IPS-15b (cell line): ENCODE measurements around the gene DCUN1D3.

ENCODE experiments used
- H3K27me3 ChIP-seq: one replicate; pipeline ENCODE4 v1.6.1; 2013; ENCODE audit warnings: low read length; ENCODE audit not compliant: control insufficient read depth, insufficient read depth
- H3K36me3 ChIP-seq: one replicate; pipeline ENCODE4 v1.6.1; 2013; ENCODE audit warnings: low read length; ENCODE audit not compliant: control insufficient read depth, insufficient read depth
- H3K4me1 ChIP-seq: one replicate; pipeline ENCODE4 v1.6.1; 2013; ENCODE audit warnings: mild to moderate bottlenecking, low read length; ENCODE audit not compliant: control insufficient read depth, insufficient read depth
- H3K4me3 ChIP-seq: one replicate; pipeline ENCODE4 v1.5.1; 2013; ENCODE audit warnings: low read depth, low read length
- H3K9ac ChIP-seq: one replicate; pipeline ENCODE4 v1.6.1; 2013; ENCODE audit warnings: low read depth, mild to moderate bottlenecking, low read length
- H3K9me3 ChIP-seq: one replicate; pipeline ENCODE4 v1.6.1; 2013; ENCODE audit warnings: mild to moderate bottlenecking, low read length; ENCODE audit not compliant: control insufficient read depth, insufficient read depth

DCUN1D3 gene

GRCh38 chr16:20916289-20916688 lies 16.1 kb upstream of the DCUN1D3 start:
- no peaks in the 10 kb centered on the region for H3K9me3 ChIP-seq
- no peaks in the 10 kb centered on the region for H3K4me1 ChIP-seq
- no peak overlapping the region for H3K4me3 ChIP-seq
- no peaks in the 10 kb centered on the region for H3K27me3 ChIP-seq
- no peak overlapping the region for H3K9ac ChIP-seq
- H3K36me3 ChIP-seq: no peaks in the 10 kb centered on the region

DNA sequence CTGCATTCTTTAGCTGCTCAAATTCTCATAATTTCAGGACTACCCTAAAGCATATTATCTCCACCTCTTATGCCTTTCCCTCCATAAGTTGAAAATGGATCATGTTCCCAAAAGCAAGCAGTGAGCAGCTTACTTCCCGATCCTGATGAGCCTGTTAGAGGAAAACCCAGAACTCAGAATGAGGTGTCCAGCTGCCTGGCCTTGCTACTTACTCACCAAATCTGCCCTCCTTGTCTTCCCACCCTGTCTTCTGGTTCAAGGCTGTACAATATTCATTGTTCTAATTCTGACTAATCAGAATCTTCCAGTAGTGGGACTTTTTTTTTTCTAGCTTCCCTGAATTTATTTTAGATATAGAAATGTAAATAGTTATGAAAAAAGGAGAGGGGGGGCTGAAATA lies 11.2 kb upstream of the DCUN1D3 start:
- Histone ChIP-seq H3K9me3 (no peaks in the 10 kb centered on the region), H3K4me1 (no peaks in the 10 kb centered on the region), H3K4me3 (no peak overlapping the region), H3K27me3 (no peaks in the 10 kb centered on the region), H3K9ac (no peak overlapping the region), H3K36me3 (no peaks in the 10 kb centered on the region)

- Histone ChIP-seq H3K9me3 (no peaks in the 10 kb centered on the region), H3K4me3 (no peak overlapping the region), H3K4me1 (no peaks in the 10 kb centered on the region), H3K9ac (no peak overlapping the region), H3K27me3 (no peaks in the 10 kb centered on the region), H3K36me3 (no peaks in the 10 kb centered on the region)
Measured at GRCh38 chr16:20910781-20911321, 10.7 kb upstream of the DCUN1D3 start.

GRCh38 chr16:20906341-20907255 lies 6.4 kb upstream of the DCUN1D3 start:
- no peaks in the 10 kb centered on the region for H3K36me3 ChIP-seq
- H3K27me3 ChIP-seq: no peaks in the 10 kb centered on the region
- H3K4me3 ChIP-seq: no peak overlapping the region
- no peaks in the 10 kb centered on the region for H3K4me1 ChIP-seq
- H3K9me3 ChIP-seq: no peaks in the 10 kb centered on the region
- H3K9ac ChIP-seq: no peak overlapping the region

- no peaks in the 10 kb centered on the region for H3K4me1 ChIP-seq
- H3K27me3 ChIP-seq: no peaks in the 10 kb centered on the region
- no peak overlapping the region for H3K9ac ChIP-seq
- no peaks in the 10 kb centered on the region for H3K36me3 ChIP-seq
- H3K9me3 ChIP-seq: no peaks in the 10 kb centered on the region
- no peak overlapping the region for H3K4me3 ChIP-seq
Measured at GRCh38 chr16:20905576-20905975, 5.4 kb upstream of the DCUN1D3 start.

- Histone ChIP-seq H3K9me3 (no peaks in the 10 kb centered on the region), H3K9ac (no peak overlapping the region), H3K4me1 (no peaks in the 10 kb centered on the region), H3K4me3 (no peak overlapping the region), H3K27me3 (no peaks in the 10 kb centered on the region), H3K36me3 (no peaks in the 10 kb centered on the region)
Measured at GRCh38 chr16:20904507-20905081, 4.4 kb upstream of the DCUN1D3 start.

DNA sequence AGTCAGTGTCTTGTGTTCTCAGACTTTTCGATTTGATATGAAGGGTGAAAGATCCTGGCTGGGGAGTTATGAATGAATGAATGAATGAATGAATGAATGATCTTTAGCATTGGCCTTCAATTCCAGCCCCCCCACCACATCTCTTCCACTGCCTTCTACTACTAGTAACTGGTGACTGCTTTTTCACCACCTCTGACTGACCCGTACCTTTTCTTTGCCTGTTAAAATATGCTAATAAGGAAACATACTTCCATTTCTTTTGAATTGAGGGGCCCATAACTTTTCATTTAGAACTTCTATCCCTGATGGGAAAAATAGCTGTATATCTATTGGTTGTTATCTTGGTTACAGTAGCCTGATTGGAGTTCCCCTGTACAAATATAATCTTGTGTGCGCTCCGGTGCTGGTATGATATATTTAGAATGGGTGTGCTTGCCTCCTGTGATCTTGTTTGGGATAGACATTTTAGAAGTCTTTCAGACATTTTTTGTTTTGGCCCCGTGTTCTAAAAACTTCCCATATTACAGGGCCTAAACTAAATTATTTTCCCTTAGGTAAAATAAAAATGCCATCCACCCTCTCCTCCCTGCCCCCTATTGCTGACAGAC lies 3.8 kb upstream of the DCUN1D3 start:
- no peak overlapping the region for H3K4me3 ChIP-seq
- H3K9ac ChIP-seq: no peak overlapping the region
- H3K27me3 ChIP-seq: no peaks in the 10 kb centered on the region
- no peaks in the 10 kb centered on the region for H3K36me3 ChIP-seq
- no peaks in the 10 kb centered on the region for H3K9me3 ChIP-seq
- peaks cover 4% of the 10 kb centered on the region for H3K4me1 ChIP-seq

GRCh38 chr16:20903116-20903898 lies 3.1 kb upstream of the DCUN1D3 start:
- Histone ChIP-seq H3K9me3 (no peaks in the 10 kb centered on the region), H3K27me3 (no peaks in the 10 kb centered on the region), H3K4me3 (no peak overlapping the region), H3K36me3 (no peaks in the 10 kb centered on the region), H3K4me1 (peaks cover 7% of the 10 kb centered on the region), H3K9ac (no peak overlapping the region)

DNA sequence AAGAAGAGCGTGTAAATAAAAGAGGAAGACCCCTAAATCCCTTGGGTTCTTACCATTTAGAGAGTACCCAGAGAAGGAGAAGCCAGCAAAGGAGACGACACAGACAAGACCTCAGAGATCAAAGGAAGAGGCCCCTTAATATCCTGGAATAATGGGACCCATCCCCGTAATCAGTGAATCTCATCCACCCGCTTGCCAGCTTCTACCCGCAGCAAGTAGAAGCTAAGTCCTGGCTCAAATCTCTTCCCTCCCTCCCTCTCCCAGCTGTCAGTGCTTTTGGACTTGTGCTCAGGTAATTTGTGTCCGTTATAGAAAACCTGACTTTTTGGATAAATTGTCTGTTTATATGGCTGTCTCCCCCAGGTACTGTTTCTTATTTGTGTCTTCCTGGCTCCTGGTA lies 2.3 kb upstream of the DCUN1D3 start:
- H3K27me3 ChIP-seq: no peaks in the 10 kb centered on the region
- H3K9me3 ChIP-seq: no peaks in the 10 kb centered on the region
- no peak overlapping the region for H3K4me3 ChIP-seq
- H3K4me1 ChIP-seq: peaks cover 7% of the 10 kb centered on the region
- H3K9ac ChIP-seq: no peak overlapping the region
- no peaks in the 10 kb centered on the region for H3K36me3 ChIP-seq

- Histone ChIP-seq H3K9me3 (no peaks in the 10 kb centered on the region), H3K4me1 (peaks cover 7% of the 10 kb centered on the region), H3K27me3 (no peaks in the 10 kb centered on the region), H3K36me3 (no peaks in the 10 kb centered on the region), H3K4me3 (peak overlapping the region; percentile 88), H3K9ac (peak overlapping the region; percentile 79)
Measured at GRCh38 chr16:20901436-20902112, 1.4 kb upstream of the DCUN1D3 start.

- Histone ChIP-seq H3K9ac (peak overlapping the region; percentile 79), H3K36me3 (no peaks in the 10 kb centered on the region), H3K4me3 (peak overlapping the region; percentile 88), H3K4me1 (peaks cover 7% of the 10 kb centered on the region), H3K9me3 (no peaks in the 10 kb centered on the region), H3K27me3 (no peaks in the 10 kb centered on the region)
Measured at GRCh38 chr16:20901068-20901435, 894 bp upstream of the DCUN1D3 start.
